Activated CD4-positive, CD25-positive, alpha-beta regulatory T cell treated with anti-CD3 and anti-CD28 coated beads, Interleukin-2, amount 50 U/mL, for 16 hours (primary cell): ENCODE data around the gene UBE2M.
"Not testable (repeated sequence)": the region's sequence is repeated elsewhere in the genome, so short reads cannot be mapped to it uniquely, and the experiment has no call there.

Experiments used
- DNase-seq: peaks from one replicate; pipeline ENCODE4 v3.0.0-alpha.2; 2020; ENCODE audit warnings: low read depth, low spot score

UBE2M gene

DNA sequence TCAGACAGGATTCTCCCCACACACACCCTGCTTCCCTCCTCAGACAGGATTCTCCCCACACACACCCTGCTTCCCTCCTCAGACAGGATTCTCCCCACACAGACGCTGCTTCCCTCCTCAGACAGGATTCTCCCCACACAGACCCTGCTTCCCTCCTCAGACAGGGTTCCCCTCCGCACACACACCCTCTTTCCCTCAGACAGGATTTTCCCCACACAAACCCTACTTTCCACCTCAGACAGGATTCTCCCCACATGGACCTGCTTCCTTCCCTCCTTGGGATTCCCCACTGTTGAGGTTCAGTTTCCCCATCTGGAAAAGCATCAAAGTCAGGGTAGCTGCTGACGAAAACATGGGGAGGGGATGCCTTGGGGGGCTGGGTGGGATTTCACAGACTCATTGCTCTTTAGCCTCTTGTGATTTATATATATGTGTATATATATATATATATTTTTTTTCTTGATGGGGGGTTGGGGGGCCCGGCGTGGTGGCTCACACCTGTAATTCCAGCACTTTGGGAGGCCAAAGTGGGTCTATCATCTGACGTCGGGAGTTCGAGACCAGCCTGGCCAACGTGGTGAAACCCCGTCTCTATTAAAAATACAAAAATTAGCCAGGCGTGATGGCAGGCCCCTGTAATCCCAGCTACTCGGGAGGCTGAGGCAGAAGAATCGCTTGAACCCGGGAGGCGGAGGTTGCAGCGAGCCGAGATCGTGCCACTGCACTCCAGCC lies 15.6 kb downstream of the UBE2M start:
- DNase-seq: not testable (repeated sequence)

GRCh38 chr19:58539169-58539559 lies 19.2 kb downstream of the UBE2M start:
- not testable (repeated sequence) for DNase-seq

DNA sequence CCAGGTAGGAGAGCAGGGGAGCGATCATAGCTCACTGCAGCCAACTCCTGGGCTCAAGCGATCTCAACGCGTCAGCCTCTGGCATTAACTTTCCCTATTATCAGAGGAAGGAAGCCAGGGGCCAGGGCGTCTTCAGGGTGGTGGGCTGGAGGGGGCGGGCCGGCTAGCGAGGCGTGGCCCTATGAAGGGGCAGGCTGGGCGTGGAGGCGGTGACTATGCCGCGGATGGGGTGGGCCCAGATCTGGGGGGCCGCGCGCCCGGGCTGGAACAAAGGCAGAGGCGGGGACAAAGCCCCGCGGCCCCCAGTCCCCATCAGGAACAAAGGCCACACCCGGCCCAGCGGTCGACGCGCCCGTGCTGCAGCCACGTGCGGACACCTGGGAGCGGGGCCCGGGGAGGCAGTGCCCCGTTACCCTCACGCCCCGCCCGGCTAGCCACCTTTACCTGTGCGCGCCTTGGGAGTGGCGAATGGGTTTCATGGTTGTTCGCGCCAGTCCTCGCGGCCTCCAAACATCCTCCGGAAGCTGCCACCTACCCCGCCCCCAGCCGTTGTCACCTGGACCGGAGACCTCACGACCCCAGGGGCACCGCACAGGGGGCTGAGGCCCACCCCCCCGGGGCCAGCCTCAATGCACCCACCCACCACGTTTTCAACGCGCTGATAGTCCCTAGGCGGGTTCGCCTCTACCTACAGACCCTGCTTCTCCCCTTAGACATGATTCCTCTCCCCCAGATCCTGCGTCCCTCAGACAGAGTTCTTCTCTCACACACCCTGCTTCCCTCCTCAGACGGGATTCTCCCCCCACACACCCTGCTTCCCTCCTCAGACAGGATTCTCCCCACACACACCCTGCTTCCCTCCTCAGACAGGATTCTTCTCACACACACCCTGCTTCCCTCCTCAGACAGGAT lies 19.9 kb downstream of the UBE2M start:
- DNase-seq: no peak

- no peak for DNase-seq
Measured at GRCh38 chr19:58536852-58537798, 21.3 kb downstream of the UBE2M start.

- DNase-seq: no peak
Measured at GRCh38 chr19:58535857-58536256, 22.6 kb downstream of the UBE2M start.

DNA sequence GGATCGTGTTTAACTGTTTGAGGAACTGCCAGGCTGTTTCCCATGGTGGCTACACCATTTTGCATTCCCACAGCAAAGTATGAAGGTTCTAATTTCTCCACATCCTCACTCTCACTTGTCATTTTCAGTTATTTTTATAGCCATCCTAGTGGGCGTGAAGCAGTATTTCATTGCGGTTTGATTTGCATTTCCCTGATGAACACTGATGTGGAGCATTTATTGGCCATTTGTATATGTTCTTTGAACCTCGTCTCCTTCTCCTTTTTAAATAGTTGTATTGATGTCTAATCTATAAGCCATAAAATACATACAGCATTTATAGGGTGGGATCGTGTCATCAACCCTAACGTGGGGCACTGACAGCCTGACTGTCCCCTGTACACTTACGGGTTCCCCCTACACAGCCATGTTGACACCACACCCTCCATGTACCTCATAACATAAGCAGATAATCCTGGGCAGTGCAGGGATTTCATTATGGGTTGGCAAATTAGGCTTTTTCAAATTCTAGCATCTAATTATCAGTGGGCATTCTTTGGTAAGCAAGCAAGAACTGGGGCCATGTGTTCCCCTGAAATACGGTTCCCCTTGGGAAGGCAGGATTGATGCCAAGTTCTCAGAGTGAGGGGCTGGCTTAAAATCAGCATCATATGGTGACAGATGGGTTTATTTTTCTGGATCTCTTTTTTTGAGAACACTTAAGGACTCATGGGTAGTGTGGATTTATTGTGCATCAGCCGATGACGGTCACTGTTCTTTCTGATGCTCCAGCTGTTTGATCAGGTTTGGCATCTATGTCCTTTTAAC lies 27.2 kb downstream of the UBE2M start:
- DNase-seq: no peak

GRCh38 chr19:58529405-58529804 lies 29.0 kb downstream of the UBE2M start:
- no peak for DNase-seq

GRCh38 chr19:58522709-58523108 lies 35.7 kb downstream of the UBE2M start:
- DNase-seq: no peak

DNA sequence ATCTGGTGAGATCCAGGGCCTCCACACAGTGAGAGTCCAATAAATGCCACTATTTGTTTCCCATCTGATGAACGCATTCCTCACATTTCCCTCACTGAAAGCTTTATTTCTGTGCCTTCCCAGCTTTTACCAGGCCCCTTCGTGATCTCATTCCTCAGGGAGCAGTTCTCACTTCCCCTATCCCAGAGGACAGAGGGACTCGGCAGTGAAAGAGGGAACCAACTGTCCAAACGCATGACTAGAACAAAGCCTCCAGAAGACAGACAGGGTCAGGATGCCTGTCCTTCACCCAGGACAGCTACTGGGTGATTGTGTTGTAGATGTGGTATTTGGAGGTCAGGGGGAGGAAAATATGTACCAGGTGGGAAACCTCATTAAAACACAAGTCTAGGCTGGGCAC lies 36.8 kb downstream of the UBE2M start:
- DNase-seq: no peak

GRCh38 chr19:58520257-58520599 lies 38.2 kb downstream of the UBE2M start:
- DNase-seq: no peak

GRCh38 chr19:58519355-58520256 lies 38.8 kb downstream of the UBE2M start, which contains the start of gene ZBTB45:
Gene ZBTB45, minus strand, starts transcription at chr19:58519810. Its CDS starts 2,137 bp downstream, at chr19:58517673.
- DNase-seq: peak; percentile 74

DNA sequence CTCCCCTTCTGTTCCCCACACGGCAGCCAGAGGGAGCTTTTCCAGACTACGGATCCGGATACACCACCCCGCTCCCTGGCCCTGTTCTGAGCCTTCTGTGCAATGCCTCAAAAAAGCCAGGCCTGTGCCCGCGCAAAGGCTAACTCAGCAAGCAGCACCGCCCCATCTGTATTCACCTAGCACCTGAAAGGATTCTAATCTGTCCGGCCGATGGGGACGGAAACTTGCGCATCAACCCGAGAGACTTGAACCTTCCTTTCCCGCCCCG lies 39.4 kb downstream of the UBE2M start:
- DNase-seq: no peak

DNA sequence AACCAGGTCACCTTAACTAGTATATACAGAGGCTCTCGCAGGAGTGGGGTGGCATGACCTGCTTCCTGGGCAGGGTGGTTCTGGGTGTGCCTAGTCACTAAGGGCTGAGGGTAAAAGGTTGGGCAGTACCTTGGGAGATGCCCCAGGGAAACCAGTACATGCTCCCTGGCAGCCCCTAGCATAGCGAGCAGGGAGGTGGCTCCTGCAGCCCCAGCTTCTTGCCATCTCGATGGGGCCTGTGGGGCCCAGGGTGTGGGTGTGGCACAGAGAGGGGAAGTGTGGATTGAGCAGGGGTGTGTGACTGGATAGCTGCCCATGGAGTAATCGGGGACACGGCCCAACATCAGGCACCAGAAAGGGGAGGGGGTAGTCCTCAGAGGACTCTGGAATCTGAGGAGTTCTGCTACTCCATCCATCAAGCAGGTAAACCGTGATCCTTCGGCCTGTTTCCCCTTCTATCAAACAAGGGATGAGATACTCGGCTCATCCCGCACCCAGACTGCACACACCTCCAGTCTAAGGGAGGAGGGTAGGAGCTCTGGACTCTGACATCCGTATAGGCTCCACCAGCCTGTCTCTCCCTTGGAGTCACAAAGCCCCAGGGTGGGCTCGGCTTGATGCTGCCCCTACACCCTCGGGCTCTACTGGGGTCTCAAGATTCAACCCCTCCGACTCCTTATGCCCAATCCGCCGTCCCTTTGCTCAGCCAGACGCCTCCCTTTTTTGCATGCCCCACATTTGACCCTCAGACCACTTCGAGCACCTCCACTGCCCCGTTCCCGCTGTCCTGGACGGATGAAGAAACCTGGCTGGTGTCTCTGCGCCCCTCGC lies 39.9 kb downstream of the UBE2M start:
- DNase-seq: no peak

- no peak for DNase-seq
Measured at GRCh38 chr19:58516964-58517833, 41.2 kb downstream of the UBE2M start.

- no peak for DNase-seq
Measured at GRCh38 chr19:58516246-58516836, 42.1 kb downstream of the UBE2M start.

DNA sequence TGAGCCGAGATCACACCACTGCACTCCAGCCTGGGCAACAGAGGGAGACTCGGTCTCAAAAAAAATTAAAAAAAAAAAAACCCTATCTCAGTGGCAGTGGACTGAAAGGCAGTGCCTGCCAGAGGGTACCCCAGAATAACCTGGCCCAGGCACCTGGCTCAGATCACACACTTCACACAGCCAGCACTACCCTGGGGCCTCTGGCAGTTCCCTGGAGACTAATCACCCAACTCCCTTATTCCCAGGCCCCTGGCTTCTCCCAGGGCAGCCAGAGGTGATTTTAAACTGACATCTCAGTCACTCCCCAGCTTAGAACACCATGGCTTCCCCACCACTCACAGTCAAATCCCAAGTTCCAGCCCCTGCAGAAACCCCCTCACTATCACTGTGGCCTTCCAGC lies 43.2 kb downstream of the UBE2M start:
- DNase-seq: no peak

GRCh38 chr19:58514564-58515022 lies 43.8 kb downstream of the UBE2M start:
- no peak for DNase-seq
